Breast epithelium (tissue), 3 donors: ENCODE data around the gene DPYSL3.

Source experiments
- POLR2A ChIP-seq: fragments of 450-650 bp; IDR thresholded peaks from one replicate; pipeline ENCODE4 v1.6.1; 2016; ENCODE audit warnings: antibody characterized with exemption, mild to moderate bottlenecking, moderate library complexity
- TF ChIP-seq, protein P1 (sequence below), 3 donors: fragments of 450-650 bp; IDR thresholded peaks; one replicate each; pipeline ENCODE4 v1.5.1; 2016 to 2017; ENCODE audit warnings: antibody characterized with exemption in 3 of 3, mild to moderate bottlenecking in 3 of 3, moderate library complexity in 3 of 3

DNA sequence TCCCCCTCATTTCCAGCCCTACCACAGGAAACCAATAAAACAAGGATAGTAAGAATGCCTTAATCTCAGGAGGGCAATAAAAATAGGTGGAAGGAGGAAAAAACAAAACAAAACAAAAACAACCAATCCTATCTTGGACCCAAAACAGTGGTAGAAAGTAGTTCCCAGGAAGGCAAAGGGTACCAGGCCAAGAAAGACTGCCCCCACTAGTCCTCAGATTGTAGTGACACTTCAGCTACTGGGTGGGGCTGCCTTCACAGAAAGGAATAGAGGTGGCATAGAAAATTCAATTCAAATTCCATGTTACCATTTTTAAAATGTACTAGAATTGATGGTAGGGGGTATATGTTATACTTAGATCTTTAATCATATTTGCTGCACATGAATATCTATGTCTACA is 59.3 kb downstream of the DPYSL3 start:
- TF ChIP-seq POLR2A = no peak
- TF ChIP-seq, protein P1, sequence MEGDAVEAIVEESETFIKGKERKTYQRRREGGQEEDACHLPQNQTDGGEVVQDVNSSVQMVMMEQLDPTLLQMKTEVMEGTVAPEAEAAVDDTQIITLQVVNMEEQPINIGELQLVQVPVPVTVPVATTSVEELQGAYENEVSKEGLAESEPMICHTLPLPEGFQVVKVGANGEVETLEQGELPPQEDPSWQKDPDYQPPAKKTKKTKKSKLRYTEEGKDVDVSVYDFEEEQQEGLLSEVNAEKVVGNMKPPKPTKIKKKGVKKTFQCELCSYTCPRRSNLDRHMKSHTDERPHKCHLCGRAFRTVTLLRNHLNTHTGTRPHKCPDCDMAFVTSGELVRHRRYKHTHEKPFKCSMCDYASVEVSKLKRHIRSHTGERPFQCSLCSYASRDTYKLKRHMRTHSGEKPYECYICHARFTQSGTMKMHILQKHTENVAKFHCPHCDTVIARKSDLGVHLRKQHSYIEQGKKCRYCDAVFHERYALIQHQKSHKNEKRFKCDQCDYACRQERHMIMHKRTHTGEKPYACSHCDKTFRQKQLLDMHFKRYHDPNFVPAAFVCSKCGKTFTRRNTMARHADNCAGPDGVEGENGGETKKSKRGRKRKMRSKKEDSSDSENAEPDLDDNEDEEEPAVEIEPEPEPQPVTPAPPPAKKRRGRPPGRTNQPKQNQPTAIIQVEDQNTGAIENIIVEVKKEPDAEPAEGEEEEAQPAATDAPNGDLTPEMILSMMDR (IDR thresholded peaks at IDR 0.05) = no peak
